Calu3 (cell line): Measurements from ENCODE around the gene NMNAT1. TPM values are rescaled to one million over a fixed set of nuclear protein-coding genes. Genes with fewer than 3 reads are reported as not detected.
A peak's percentile ranks its signal among the peaks of the same experiment; 100 is the strongest.

Source experiments
- Bru-seq: library from RNA; stranded (reverse); fragments of 400-500 nt; gene quantifications from one replicate; lab custom pipeline; 2021; lab: Mats Ljungman, UMichigan
- BruChase-seq, 2 experiments: library from RNA; stranded (reverse); fragments of 400-500 nt; gene quantifications; one replicate each; lab custom pipeline; 2021; lab: Mats Ljungman, UMichigan
- BruUV-seq: library from RNA; stranded (reverse); fragments of 400-500 nt; replicated peaks from 2 replicates; lab custom pipeline; 2021; lab: Mats Ljungman, UMichigan
- CTCF ChIA-PET: fragments of 300-600 bp; sonication (Branson Sonifier 250); formaldehyde crosslinking; loops from one replicate; lab custom pipeline; 2022; ENCODE audit warnings: antibody characterized with exemption; lab: Charles Lee
- DNase-seq: peaks from one replicate; pipeline ENCODE4 v3.0.0; 2022
- H3K27ac Mint-ChIP-seq: one replicate; pipeline ENCODE4 v1.8.0; 2022; ENCODE audit warnings: mixed read lengths; ENCODE audit not compliant: unreplicated experiment
- H3K27me3 Mint-ChIP-seq: one replicate; pipeline ENCODE4 v1.8.0; 2022; ENCODE audit warnings: mixed read lengths; ENCODE audit not compliant: unreplicated experiment
- H3K36me3 Mint-ChIP-seq: one replicate; pipeline ENCODE4 v1.8.0; 2022; ENCODE audit warnings: mild to moderate bottlenecking, moderate library complexity, mixed read lengths; ENCODE audit not compliant: insufficient read depth, unreplicated experiment
- H3K4me1 Mint-ChIP-seq: one replicate; pipeline ENCODE4 v1.8.0; 2022; ENCODE audit warnings: mild to moderate bottlenecking, low read depth, mixed read lengths; ENCODE audit not compliant: unreplicated experiment
- H3K4me3 Mint-ChIP-seq: one replicate; pipeline ENCODE4 v1.8.0; 2022; ENCODE audit warnings: mild to moderate bottlenecking, low read depth, moderate library complexity, mixed read lengths; ENCODE audit not compliant: unreplicated experiment
- H3K9me3 Mint-ChIP-seq: one replicate; pipeline ENCODE4 v1.8.0; 2022; ENCODE audit warnings: low read depth, mixed read lengths; ENCODE audit not compliant: unreplicated experiment
- CTCF ChIP-seq: fragments of 200-600 bp; IDR thresholded peaks from one replicate; pipeline ENCODE4 v1.8.0; 2022; ENCODE audit warnings: antibody characterized with exemption; ENCODE audit not compliant: unreplicated experiment
- intact Hi-C: fragments of 100-400 bp; cut with micrococcal nuclease; formaldehyde crosslinking; loops from one replicate; pipeline ENCODE4 v1.10.0; 2022; ENCODE audit not compliant: unreplicated experiment
- long read RNA-seq: library from polyadenylated mRNA; stranded (forward); transcript quantifications from one replicate; pipeline ENCODE4 v2.0.0, GENCODE V29; 2022
- total RNA-seq: library from RNA; stranded (reverse); gene quantifications from 2 replicates; pipeline ENCODE4 v1.2.3, GENCODE V29; 2022

NMNAT1 gene
- total RNA-seq (5.3 and 5.7 TPM in 2 replicates), Bru-seq, nascent RNA (percentile 46 among the genes with signal in this experiment), BruChase-seq, experiment 1, labeled RNA remaining after a 6-hour chase (percentile 49 among the genes with signal in this experiment), BruChase-seq, experiment 2, labeled RNA remaining after a 2-hour chase (percentile 51 among the genes with signal in this experiment)
- long read RNA-seq, partial matches to known transcripts = 0 of 3 reads
- long read RNA-seq, other reads (novel, unspliced or antisense) = 2 of 3 reads

GRCh38 chr1:9942939-9943788 is at the start of gene NMNAT1, which contains the start of gene LZIC:
Gene NMNAT1, plus strand, starts transcription at chr1:9943475. Its CDS starts 28,599 bp downstream, at chr1:9972074.
Gene LZIC, minus strand, starts transcription at chr1:9943391. Its CDS starts 6,772 bp downstream, at chr1:9936619.
- peaks cover 31% of the 10 kb centered on the region for H3K36me3 Mint-ChIP-seq
- H3K4me3 Mint-ChIP-seq = peak within 1 kb of the TSS; percentile 93
- BruUV-seq = no TSS peak
- no peaks in the 10 kb centered on the region for H3K4me1 Mint-ChIP-seq
- TF ChIP-seq CTCF = no peak
- CTCF ChIA-PET = interaction anchor here (0.6 to 1.4 kb wide), 3 partner anchors 50 to 267 kb away, joined by 3 to 6 read pairs (median 4); partner anchors contain the start of genes KIF1B and UBE4B
- H3K27me3 Mint-ChIP-seq = no peaks in the 10 kb centered on the region
- no peaks in the 10 kb centered on the region for H3K9me3 Mint-ChIP-seq
- H3K27ac Mint-ChIP-seq = peak within 1 kb of the TSS; percentile 88
- intact Hi-C loops = loop anchor here (2.0 to 5.0 kb wide), 2 partner anchors 66 to 90 kb away; partner anchors contain the start of gene UBE4B
- peak; percentile 90 for DNase-seq

- H3K9me3 Mint-ChIP-seq = no peaks in the 10 kb centered on the region
- no peaks in the 10 kb centered on the region for H3K27me3 Mint-ChIP-seq
- H3K36me3 Mint-ChIP-seq = peaks cover 4% of the 10 kb centered on the region
- BruUV-seq = no TSS peak
- intact Hi-C loops = no loop called here
- H3K4me3 Mint-ChIP-seq = peak overlapping the region; percentile 39
- no peak for DNase-seq
- no peak for TF ChIP-seq CTCF
- H3K27ac Mint-ChIP-seq = peak overlapping the region; percentile 67
- CTCF ChIA-PET = no interaction called here
- H3K4me1 Mint-ChIP-seq = peaks cover 38% of the 10 kb centered on the region
Measured at GRCh38 chr1:9894115-9894514, 49.2 kb upstream of the NMNAT1 start.

- H3K27ac Mint-ChIP-seq = peak overlapping the region; percentile 47
- intact Hi-C loops = no loop called here
- H3K4me1 Mint-ChIP-seq = peaks cover 13% of the 10 kb centered on the region
- no peaks in the 10 kb centered on the region for H3K27me3 Mint-ChIP-seq
- no peaks in the 10 kb centered on the region for H3K9me3 Mint-ChIP-seq
- peak overlapping the region; percentile 60 for H3K4me3 Mint-ChIP-seq
- no TSS peak for BruUV-seq
- no peaks in the 10 kb centered on the region for H3K36me3 Mint-ChIP-seq
- no peak for TF ChIP-seq CTCF
- peak; percentile 55 for DNase-seq
- CTCF ChIA-PET = interaction anchor here (0.6 to 0.9 kb wide), 2 partner anchors 10 to 14 kb away, joined by 3 to 4 read pairs; no protein-coding TSS in a partner anchor
Measured at GRCh38 chr1:9900142-9901043, 42.9 kb upstream of the NMNAT1 start.
